OCI-LY1 (cell line): ENCODE results near the gene BHLHE40.

Experiments
- H2AFZ ChIP-seq: fragments of 200-600 bp; sonication (generic), shearing (Covaris generic); 2 replicates; pipeline ENCODE4 v1.6.0; 2014; ENCODE audit warnings: antibody characterized with exemption, mild to moderate bottlenecking, low read length
- H3F3A ChIP-seq: fragments of 200-600 bp; sonication (generic), shearing (Covaris generic); 2 replicates; pipeline ENCODE4 v1.6.0; 2014; ENCODE audit warnings: mild to moderate bottlenecking, antibody characterized with exemption, low read length, moderate library complexity; ENCODE audit not compliant: insufficient read depth
- H3K27ac ChIP-seq: fragments of 200-600 bp; sonication (generic); 2 replicates; pipeline ENCODE4 v1.5.1; 2014; ENCODE audit warnings: low read length, mixed run types, mild to moderate bottlenecking, low read depth; ENCODE audit not compliant: poor library complexity, severe bottlenecking
- H3K27me3 ChIP-seq: fragments of 200-600 bp; sonication (generic); 2 replicates; pipeline ENCODE4 v1.6.0; 2014; ENCODE audit warnings: antibody characterized with exemption, mild to moderate bottlenecking, low read length, moderate library complexity; ENCODE audit not compliant: insufficient read depth
- H3K36me3 ChIP-seq: fragments of 200-600 bp; sonication (generic); 2 replicates; pipeline ENCODE4 v1.6.1; 2014; ENCODE audit warnings: mild to moderate bottlenecking, antibody characterized with exemption, low read length, moderate library complexity, mixed read lengths; ENCODE audit not compliant: insufficient read depth
- H3K4me1 ChIP-seq: fragments of 200-600 bp; sonication (generic); 2 replicates; pipeline ENCODE4 v1.5.1; 2014; ENCODE audit warnings: mild to moderate bottlenecking, low read length, moderate library complexity; ENCODE audit not compliant: insufficient read depth, severe bottlenecking
- H3K4me2 ChIP-seq: fragments of 200-600 bp; sonication (generic), shearing (Covaris generic); 2 replicates; pipeline ENCODE4 v1.6.1; 2014; ENCODE audit warnings: low read length
- H3K4me3 ChIP-seq: fragments of 200-600 bp; sonication (generic); 2 replicates; pipeline ENCODE4 v1.5.1; 2014; ENCODE audit warnings: low read length, low read depth, mild to moderate bottlenecking, mixed read lengths; ENCODE audit not compliant: poor library complexity, severe bottlenecking
- H3K79me2 ChIP-seq: fragments of 200-600 bp; shearing (Covaris generic); 2 replicates; pipeline ENCODE4 v1.6.1; 2016; ENCODE audit warnings: mixed run types, low read length, mixed read lengths; ENCODE audit not compliant: insufficient read depth
- H3K9ac ChIP-seq: fragments of 200-600 bp; sonication (generic), shearing (Covaris generic); 2 replicates; pipeline ENCODE4 v1.6.1; 2014; ENCODE audit warnings: mild to moderate bottlenecking, low read length, mixed read lengths
- H3K9me2 ChIP-seq: fragments of 200-600 bp; sonication (generic), shearing (Covaris generic); 2 replicates; pipeline ENCODE4 v1.6.1; 2014; ENCODE audit warnings: low read depth, mild to moderate bottlenecking, low read length, mixed read lengths
- H3K9me3 ChIP-seq: fragments of 200-600 bp; shearing (Covaris generic); 2 replicates; pipeline ENCODE4 v1.6.1; 2014; ENCODE audit warnings: low read length, mixed read lengths
- H4K20me1 ChIP-seq: fragments of 200-600 bp; sonication (generic), shearing (Covaris generic); 2 replicates; pipeline ENCODE4 v1.6.0; 2016; ENCODE audit warnings: mild to moderate bottlenecking, low read length; ENCODE audit not compliant: insufficient read depth
- EZH2 ChIP-seq: fragments of 200-600 bp; sonication (generic), shearing (Covaris generic); IDR thresholded peaks from 2 replicates; pipeline ENCODE4 v1.8.0; 2017; ENCODE audit warnings: borderline replicate concordance, mixed run types, mild to moderate bottlenecking, antibody characterized with exemption, low read length, moderate library complexity, mixed read lengths
- TF ChIP-seq, protein P1 (sequence below): fragments of 200-600 bp; sonication (generic), shearing (Covaris generic); IDR thresholded peaks from 2 replicates; pipeline ENCODE4 v1.5.1; 2017; ENCODE audit warnings: mild to moderate bottlenecking, antibody characterized with exemption, low read length, moderate library complexity, mixed read lengths

BHLHE40 gene

GRCh38 chr3:4979428-4980228, at the start of gene BHLHE40:
TSS of gene BHLHE40 (plus strand) at chr3:4979437. CDS start at chr3:4979719, 282 bp downstream.
- Histone ChIP-seq H3K9me3 (no peaks in the 10 kb centered on the region), H3F3A (no peaks in the 10 kb centered on the region), H3K27me3 (no peaks in the 10 kb centered on the region), H3K4me1 (peaks cover 23% of the 10 kb centered on the region), H4K20me1 (no peaks in the 10 kb centered on the region), H3K79me2 (no peaks in the 10 kb centered on the region), H2AFZ (no peak within 1 kb of the TSS), H3K9ac (peak within 1 kb of the TSS; percentile 6; the same call in 1 of the 2 replicates), H3K36me3 (no peaks in the 10 kb centered on the region), H3K9me2 (no peaks in the 10 kb centered on the region), H3K27ac (no peak within 1 kb of the TSS), H3K4me2 (peak within 1 kb of the TSS; percentile 63), H3K4me3 (peak within 1 kb of the TSS; percentile 58)
- TF ChIP-seq, protein P1, sequence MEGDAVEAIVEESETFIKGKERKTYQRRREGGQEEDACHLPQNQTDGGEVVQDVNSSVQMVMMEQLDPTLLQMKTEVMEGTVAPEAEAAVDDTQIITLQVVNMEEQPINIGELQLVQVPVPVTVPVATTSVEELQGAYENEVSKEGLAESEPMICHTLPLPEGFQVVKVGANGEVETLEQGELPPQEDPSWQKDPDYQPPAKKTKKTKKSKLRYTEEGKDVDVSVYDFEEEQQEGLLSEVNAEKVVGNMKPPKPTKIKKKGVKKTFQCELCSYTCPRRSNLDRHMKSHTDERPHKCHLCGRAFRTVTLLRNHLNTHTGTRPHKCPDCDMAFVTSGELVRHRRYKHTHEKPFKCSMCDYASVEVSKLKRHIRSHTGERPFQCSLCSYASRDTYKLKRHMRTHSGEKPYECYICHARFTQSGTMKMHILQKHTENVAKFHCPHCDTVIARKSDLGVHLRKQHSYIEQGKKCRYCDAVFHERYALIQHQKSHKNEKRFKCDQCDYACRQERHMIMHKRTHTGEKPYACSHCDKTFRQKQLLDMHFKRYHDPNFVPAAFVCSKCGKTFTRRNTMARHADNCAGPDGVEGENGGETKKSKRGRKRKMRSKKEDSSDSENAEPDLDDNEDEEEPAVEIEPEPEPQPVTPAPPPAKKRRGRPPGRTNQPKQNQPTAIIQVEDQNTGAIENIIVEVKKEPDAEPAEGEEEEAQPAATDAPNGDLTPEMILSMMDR: no peak
- TF ChIP-seq EZH2: no peak

GRCh38 chr3:4930501-4930900, 48.7 kb upstream of the BHLHE40 start:
- Histone ChIP-seq H2AFZ (no peak overlapping the region), H3K4me3 (no peak overlapping the region), H3K4me2 (no peak overlapping the region), H3K27me3 (no peaks in the 10 kb centered on the region), H3F3A (no peaks in the 10 kb centered on the region), H3K4me1 (no peaks in the 10 kb centered on the region), H3K9me3 (no peaks in the 10 kb centered on the region), H3K79me2 (no peaks in the 10 kb centered on the region), H3K9me2 (no peaks in the 10 kb centered on the region), H3K9ac (no peak overlapping the region), H4K20me1 (no peaks in the 10 kb centered on the region), H3K27ac (no peak overlapping the region), H3K36me3 (no peaks in the 10 kb centered on the region)
- TF ChIP-seq, protein P1: no peak
- no peak for TF ChIP-seq EZH2

DNA sequence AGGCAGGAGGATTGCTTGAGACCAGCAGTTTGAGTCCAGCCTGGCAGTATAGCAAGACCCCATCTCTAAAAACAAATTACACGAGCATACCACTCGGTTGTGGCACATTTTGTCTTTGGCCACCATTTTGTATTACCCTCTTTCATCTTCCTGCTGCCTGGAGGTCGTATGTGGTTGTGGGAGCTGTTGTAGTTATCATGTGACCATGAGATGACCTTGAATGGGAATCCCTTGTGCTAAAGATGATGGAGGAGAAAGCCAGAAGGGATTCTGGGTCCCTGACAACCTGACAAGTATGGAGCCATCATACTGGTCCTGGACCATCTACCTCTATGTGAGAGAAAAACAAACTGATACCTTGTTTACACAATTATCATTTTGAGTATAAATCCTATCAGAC, 45.2 kb upstream of the BHLHE40 start:
- H3K79me2 ChIP-seq: no peaks in the 10 kb centered on the region
- H3K36me3 ChIP-seq: no peaks in the 10 kb centered on the region
- no peak overlapping the region for H3K4me3 ChIP-seq
- no peak overlapping the region for H2AFZ ChIP-seq
- H3K9me2 ChIP-seq: no peaks in the 10 kb centered on the region
- H3K9me3 ChIP-seq: no peaks in the 10 kb centered on the region
- H4K20me1 ChIP-seq: no peaks in the 10 kb centered on the region
- no peak overlapping the region for H3K4me2 ChIP-seq
- no peak overlapping the region for H3K9ac ChIP-seq
- TF ChIP-seq, protein P1: no peak
- no peak for TF ChIP-seq EZH2
- no peaks in the 10 kb centered on the region for H3F3A ChIP-seq
- no peaks in the 10 kb centered on the region for H3K27me3 ChIP-seq
- no peak overlapping the region for H3K27ac ChIP-seq
- H3K4me1 ChIP-seq: no peaks in the 10 kb centered on the region
